HG03571 (cell line): Measurements from ENCODE around the gene GALNT18.

Experiments
- ATAC-seq: cut with Tn5 transposase; IDR thresholded peaks from one replicate; pipeline ENCODE4 v1.9.1; 2021; ENCODE audit not compliant: unreplicated experiment

Gene GALNT18

DNA sequence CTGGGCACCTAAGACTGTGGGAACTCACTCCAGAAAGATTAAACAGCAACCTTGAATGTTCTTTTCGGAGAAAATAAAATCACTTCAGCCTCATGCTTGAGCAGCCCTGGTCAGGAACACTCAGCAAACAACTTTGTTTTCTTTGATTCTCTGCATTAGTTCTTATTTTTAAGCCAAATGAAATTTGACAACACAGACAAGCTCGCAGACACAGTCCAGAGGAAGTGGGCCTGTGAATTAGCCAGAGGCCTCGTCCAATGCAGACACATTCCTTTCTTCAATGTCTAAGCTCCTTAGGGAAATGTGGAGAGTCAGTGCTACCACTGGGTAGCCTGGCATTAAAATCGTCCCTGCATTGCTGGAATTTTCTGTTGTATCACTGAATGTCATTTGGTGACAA lies 205.9 kb downstream of the GALNT18 start:
- no peak for ATAC-seq

DNA sequence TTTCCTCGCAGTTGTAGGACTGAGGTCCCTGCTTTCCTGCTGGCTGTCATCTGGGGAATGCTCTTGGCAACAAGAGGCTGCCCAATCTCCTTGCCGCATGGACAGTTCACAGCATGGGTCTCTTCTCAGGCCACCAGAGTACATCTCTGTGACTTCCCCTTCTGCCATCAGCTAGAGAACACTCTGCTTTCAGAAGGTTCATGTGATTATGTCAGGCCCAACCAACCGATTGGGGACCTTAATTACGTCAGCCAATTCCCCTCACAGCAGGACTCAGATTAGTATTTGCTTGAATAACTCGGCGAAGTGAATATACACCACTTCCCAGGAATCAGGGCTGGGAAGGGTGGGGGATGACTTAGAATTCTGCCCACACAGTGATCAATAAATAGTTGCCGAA lies 206.8 kb downstream of the GALNT18 start:
- ATAC-seq, result no peak

DNA sequence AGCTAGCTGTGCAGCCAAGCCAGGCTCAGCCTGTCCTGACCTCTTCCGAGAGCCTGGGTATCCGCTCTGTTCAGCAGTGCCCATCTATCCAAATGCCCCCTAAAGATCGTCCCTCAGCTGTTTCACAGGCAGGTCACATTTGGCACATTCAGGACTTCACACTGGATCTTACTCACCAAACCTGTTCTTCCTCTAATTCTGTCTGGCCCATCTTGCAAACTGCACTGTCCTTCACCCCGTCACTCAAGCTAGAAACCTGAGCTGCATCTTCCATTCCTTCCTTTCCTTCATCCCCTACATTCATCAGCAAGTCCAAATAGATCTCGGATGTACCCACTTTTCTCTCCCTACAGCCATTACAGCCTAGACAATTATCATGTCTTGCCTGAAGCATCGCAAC lies 208.0 kb downstream of the GALNT18 start:
- ATAC-seq, result no peak

DNA sequence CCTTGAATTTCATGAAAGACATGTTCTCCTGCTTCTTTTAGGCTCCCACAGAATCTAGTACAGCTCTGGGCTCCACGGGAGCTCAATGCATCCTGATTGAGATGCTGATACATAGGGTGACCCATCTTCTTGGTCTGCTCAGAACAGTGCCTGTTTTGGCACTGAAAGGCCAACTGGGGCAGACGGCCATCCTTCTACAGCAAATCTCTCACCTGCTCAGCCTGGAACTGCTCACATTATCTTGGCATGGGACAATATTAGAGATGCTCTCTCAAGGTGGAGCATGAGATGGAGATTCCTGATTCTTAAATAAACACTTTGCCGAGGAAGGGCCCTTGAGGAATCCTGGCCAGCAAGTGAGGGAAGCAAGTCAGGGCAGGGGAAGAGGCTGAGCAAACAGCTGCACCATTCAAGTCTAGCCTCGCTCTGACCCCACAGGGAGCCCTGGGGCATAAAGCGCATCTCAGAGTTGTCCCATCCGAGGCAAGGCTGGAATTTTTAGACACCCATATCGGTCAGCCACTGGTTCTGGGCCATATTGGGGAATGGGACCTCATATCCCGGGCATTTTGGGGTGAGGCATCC lies 210.3 kb downstream of the GALNT18 start:
- no peak for ATAC-seq

DNA sequence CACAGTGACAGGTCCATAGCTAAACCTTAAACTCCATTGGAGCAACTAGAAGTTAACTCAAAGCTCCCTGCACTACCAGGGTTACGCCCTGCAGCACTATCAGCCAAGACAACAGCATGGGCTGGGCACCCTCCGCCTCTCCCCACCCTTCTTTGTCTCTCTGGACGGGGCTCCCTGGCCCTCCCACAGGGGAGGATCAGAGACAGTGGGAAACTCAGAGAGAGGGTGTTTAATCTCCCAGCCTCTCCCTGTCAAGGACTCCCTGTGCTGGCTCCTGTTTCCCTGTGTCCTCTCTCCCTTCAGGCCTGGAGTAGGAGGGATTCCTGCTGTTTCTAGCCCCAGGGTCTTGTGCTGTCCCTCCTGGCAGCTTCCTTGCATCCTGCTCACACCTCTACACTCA lies 211.9 kb downstream of the GALNT18 start:
- ATAC-seq, result no peak

DNA sequence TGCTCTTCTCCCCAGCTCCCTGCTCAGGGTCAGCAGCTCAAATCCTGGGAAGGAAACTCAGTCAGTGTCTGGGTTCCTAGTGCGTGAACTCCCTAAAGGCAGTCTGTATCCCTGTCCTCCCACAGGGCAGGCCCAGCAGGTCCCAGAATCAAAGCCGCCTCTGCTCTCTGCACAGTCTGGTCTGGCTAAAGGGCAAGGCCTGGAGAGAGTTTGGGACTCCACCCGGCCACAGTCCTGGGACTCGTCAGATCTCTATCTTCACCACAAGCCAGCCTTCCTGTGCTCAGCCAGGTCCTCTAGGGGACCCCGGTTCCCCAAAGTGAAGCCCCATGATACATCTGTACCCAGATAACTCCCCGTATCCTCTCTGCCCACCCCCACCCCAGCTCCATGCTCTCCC lies 212.6 kb downstream of the GALNT18 start:
- no peak for ATAC-seq

DNA sequence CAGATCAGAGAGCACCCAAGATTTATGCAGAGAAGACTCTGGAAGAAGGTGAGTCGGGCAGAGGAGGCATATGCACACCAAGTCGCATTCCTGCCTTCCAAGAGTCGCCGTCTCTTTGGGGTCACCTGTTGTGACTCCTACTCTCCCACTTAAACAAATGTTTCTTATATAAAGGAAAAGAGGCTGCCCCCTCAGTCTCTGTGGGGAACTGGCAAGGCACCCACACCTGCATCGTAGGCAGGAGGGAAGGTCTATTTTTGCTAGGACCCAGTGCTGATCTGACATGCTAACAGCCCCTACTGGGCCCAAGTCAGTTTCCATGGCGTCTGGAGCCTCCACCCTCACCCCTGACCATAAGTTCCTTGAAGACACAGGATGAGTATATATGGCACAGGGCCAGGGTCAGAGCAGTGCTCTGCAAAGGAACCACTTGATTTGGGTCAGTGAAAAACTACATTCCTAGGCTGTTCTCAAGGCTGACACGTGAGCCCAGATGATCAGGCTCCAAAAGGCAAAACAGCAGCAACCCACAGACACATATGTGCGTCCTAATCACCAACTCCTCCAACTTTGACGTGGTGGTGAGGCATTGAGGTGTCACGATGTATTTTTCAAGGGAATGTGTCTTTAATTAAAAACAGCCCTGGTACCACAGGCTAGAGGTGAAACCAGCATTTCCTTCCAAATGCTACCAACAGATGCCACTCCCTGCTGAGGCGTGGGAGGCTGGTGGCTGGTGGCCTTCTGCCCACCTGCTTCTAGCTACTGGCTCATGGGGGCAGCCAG lies 213.2 kb downstream of the GALNT18 start:
- no peak for ATAC-seq

DNA sequence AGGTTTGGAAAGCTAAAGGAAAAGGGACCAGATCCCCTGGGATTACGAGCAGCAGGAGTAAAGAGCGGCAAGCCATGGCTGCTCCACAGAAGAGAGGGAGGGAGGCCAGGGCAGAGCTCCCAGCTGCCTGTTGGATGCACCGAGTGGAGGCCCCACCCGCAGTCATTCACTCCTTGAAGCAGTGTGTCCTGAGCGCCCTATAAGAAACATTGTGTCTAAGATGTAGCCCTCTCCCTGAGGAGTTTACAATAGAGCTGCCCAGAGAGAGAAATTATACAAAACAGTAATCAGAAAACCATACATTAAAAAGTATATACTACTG lies 214.1 kb downstream of the GALNT18 start:
- no peak for ATAC-seq

DNA sequence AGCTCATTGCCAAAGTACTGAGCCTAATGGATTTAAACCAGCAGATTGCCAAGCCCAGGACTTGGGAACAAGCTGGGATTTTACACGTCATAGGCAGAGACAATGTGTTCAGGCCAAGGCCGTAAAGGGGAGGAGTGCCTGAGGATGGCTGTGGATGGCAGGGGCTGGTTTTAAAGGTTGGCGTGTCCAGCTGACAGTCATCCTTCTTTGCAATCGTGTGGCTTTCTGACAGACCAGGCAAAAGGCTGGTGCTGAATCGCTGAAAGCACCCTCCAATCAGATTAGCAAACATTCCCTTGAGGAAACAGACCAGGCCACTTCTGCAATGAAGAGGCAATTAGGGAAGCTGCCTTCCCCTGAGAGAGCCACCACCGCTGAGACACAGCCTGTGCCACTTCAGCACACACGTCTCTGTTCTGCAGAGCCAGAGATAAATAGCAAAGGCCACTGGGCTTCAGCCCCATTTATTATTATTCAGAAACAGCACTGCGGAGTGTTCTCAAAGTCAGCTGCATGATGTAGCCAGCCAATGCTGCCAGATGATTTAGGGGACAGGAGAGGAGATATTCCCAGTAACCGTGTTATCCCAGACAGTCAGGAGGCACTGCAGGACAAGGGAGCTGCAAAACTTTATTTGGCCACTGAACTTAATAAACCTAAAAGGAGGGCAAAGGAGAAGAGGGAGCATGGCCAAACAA lies 214.6 kb downstream of the GALNT18 start:
- ATAC-seq, result no peak

DNA sequence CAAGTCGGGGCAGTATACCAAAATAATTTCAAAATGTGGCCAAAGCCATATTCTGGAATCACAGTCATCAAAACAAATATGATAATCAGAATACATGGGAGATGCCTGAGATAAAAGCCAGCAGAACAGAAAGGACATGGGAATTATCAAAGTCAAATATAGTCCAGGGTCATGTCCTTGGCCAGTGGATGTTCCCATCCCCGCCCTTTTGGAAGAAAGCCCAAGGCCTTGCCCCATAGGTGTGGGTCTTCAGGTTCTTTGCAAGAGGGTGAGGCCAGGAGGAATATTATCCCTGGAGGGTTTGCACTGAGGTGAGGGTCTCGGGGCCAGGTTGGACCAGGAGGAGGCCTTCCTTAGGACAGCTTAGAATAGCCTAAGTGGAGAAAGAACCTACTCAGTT lies 215.2 kb downstream of the GALNT18 start:
- no peak for ATAC-seq

DNA sequence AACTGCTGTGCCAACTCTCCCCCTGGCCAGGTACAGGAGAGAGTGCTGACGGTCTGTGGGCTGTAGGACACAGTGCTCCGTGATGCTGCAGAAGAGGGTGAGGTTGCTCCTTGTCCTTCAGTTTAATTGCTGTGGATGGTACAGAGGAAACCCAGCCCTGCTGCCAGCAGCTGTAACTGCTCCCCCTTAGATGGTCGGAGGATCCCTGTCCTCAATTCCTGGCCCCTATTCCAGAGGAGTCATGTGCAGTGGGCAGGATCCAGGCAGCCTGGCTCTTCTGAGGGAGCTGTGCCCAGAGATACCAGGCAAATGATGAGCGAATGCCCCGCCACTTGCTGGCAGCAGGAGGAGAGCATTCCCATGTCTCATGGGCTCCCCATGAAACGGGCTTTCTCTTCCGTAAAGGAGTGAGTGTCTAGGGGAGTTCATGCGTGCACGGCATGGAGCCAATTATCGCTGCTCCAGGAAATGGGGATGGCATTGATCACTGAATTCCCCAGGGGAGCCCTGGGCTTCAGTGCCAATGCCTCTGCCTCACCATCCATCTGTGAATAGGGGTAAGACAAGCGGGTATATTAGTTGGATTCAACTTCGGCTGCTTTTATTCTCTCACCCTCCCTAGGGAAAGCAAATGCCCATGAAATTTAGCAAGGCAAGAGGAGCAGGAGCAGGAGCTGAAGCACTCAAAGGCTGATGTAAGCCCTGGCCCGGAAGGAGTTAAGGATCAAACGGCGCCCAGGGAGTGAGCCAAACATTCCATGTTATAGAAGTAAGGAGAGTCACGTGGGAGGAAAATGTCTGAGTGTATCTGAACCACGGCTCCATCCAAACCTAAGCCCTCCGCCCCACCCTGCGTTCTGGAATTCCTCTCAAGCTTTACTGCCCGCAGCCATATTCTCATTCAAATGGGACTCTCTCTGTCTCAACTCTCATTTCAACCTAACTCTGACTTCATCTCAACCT lies 217.8 kb downstream of the GALNT18 start:
- no peak for ATAC-seq

DNA sequence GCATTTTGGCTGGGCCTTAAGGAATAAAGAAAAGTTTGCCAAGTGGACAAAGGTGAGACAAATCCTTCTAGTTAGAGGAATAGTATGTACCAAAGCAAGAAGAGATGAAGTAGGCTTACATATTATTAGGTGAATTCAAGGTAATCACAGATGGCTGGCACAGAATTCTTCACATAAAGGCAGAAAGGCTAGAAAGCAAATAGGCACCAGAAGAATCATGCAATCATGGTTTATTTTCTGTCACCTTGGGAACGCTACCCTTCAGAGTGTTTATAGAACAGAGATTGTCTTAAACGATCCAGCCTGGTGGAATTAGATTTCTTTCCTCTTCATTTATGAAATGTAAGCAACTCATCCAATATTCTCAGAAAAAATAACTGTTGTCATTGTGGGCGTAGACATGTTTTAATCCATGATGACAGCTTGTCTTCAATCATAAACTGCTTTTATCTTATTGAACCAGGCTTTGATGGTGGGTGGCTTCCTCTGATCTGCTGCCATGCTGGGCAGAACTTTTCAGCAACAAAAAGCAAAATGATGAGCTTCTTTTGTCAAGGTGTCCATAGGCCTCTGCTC lies 219.8 kb downstream of the GALNT18 start:
- no peak for ATAC-seq

DNA sequence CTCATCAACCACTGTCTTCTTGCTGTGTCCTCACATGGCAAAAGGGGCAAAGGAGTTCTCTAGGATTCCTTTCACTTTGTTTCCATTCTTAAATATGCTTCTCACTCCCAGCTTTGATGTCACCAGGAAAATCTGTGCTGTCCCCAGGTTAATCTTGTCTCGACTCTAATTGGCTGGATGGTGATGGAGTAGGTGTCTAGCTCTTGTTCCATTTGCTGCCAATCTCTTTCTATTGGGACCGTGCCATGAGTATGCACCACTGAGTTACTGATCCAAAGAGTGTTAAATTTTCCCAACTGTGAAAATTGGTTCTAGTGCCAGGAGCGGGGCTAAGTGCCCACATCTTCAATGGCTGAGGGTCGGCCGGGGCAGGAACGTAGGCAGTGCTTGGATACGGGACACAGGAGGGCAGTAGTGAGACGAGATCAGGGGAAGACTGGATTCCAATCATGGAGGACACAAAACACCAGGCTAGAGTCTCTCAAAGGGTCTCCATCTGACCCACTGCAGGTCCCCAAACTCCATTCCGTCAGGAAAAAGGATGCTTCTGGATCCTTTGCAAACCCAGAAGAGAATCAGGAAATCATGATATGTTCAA lies 221.1 kb downstream of the GALNT18 start:
- no peak for ATAC-seq

DNA sequence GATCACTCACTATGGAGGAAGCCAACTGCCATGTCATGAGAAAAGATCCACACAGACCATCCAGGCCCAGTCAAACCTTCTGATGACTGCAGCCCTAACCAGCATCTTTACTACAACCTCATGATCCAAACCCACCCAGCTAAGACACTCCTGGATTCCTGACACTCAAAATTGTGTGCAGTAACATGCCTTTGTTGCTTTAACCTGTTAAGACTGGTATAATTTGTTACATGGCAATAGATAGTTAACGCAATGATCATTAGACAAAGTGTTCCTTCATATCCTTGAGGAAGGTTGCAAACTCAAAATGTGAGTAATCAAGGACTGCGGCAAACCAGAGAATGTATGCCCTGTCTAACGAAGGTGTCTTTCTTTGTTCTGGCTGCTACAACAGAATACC lies 221.7 kb downstream of the GALNT18 start:
- ATAC-seq, result no peak

DNA sequence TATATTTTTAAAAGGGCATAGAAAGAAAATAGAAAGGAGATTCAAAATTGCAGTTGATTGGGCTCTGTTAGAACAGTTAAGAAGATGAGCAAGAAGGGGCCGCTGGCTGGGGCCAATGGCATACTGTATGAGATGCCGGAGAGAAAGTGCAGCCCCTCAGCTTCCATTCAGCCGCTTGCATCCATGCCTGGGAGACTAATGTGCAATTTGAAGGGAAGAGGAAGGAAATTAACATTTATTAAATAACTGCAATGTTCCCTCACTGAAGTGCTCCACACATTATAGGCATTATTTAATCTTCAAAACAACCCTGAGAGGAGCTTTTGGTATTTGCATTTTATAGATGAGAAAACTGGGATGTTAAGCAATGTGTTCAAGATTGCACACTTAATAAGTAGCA lies 224.0 kb downstream of the GALNT18 start:
- no peak for ATAC-seq

DNA sequence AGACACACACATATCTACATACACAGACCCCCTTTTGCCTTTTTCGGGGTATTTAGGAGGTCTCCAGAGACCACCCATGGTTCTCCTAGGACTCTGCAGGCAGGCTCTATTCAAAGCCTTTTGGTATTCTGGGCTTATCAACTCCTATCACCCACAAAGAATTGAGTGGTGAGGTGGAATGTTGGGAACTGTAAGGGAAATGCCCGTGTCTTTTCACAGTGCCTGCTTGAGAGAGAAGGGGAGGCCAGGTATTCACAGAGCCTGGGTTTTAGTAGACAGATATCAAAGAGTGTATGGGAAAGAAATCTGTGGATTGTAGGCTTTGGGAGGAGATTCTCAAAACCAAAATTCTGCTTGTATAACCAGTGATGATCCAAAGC lies 224.8 kb downstream of the GALNT18 start:
- no peak for ATAC-seq

DNA sequence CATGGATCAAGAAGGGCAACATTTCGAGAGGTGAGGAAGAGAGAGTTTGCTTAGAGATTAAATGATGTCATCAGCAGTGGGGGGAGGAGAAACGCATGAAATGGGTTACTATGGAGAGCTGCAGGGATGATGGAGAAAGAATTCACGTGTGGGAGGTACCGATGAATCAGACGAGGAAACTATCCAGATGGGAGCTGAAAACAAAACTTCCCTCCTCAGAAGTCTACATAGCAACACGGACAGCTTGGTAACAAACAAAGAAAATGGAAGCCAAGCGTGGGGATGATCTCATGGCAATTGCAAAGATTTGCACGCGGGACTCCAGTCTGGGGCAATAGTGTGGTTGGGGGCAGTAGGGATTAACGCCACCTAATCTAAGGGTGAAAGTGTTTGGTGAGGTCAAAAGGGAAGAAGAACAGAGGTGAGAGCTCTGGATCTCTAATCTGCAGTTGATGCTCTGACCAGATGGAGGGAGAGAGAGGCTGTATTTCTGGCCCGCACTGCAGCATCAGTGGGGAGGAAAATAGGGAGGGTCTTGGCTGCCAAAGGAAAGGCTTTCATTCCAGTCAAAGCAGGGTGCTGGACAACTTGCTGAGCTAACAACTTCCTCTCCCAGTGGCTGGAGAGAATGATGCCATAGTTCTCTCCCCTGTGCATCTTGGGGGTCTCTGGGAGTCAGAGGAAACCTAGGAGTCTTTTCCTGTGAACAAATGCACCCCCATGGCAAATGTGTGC lies 225.3 kb downstream of the GALNT18 start:
- ATAC-seq, result no peak

DNA sequence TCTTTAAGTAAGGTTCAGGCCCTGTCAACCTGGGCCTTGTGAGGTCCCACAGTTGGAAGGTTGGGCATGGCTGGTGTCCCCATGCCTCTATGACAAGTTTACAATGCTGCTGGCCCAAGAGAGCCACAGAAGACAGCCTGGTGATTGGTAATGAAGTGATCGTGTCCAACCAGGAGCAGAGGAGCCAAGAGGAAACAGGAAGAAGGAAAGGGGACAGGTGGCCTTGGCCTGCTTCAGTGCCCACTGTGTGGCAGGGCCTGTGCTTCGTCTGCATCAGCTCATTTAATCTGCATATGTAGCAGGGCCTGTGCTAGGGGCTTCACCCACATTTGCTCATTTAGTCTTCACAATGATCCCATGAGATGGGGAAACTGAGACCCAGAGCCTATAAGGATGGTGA lies 226.7 kb downstream of the GALNT18 start:
- ATAC-seq, result no peak

DNA sequence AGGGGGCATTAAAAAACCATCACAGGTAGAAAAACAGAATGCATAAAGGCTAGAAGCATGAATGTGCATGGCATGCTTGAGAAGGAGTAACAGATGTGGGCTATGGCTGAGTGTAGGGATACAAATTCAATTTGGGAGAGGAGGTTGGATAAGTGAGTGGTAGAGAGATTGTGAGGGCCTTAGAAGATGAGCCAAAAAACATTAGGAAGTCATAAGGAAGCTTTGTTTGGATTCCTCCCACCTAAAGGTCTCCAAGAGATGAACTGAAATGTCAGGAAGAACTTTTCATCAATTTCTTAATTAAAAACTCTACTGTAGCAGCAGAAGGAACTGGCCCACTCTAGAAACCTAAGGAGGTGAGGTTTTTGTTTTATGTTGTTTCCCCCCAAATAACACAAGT lies 227.6 kb downstream of the GALNT18 start:
- ATAC-seq, result no peak
